ENCODE results near the gene NFKB1.

NFKB1 gene

GRCh38 chr4:102647117-102647516, 146.0 kb downstream of the NFKB1 start:
- no peak for FAIRE-seq
- no peak for TF ChIP-seq CTCF (IDR thresholded peaks at IDR 0.05; ENCODE audit: insufficient read depth, missing control alignments)

GRCh38 chr4:102657206-102657605, 156.0 kb downstream of the NFKB1 start:
- DNase-seq (ENCODE audit: insufficient read length, low spot score): no peak
- no peak for TF ChIP-seq CTCF (IDR thresholded peaks at IDR 0.05; ENCODE audit: insufficient read depth, missing control alignments)
- FAIRE-seq: no peak

More at GRCh38 chr4:102647117-102647516, 146.0 kb downstream of the NFKB1 start:
- DNase-seq (ENCODE audit: insufficient read length, low spot score): no peak

- DNase-seq (ENCODE audit: insufficient read length, low spot score) (no peak), FAIRE-seq (no peak)
- no peak for TF ChIP-seq CTCF (IDR thresholded peaks at IDR 0.05; ENCODE audit: insufficient read depth, missing control alignments)
Measured at GRCh38 chr4:102663073-102663472, 161.9 kb downstream of the NFKB1 start.

GRCh38 chr4:102665527-102665926, 164.4 kb downstream of the NFKB1 start:
- no peak for TF ChIP-seq CTCF (IDR thresholded peaks at IDR 0.05; ENCODE audit: insufficient read depth, missing control alignments)
- no peak for DNase-seq (ENCODE audit: insufficient read length, low spot score)

More at GRCh38 chr4:102665527-102665926, 164.4 kb downstream of the NFKB1 start:
- no peak for FAIRE-seq

All from D721Med (cell line).